ENCODE results near the gene CIAO2B. TPM values are rescaled to one million over a fixed set of nuclear protein-coding genes. Genes with fewer than 3 reads are reported as not detected.
A peak's percentile ranks its signal among the peaks of the same experiment; 100 is the strongest.
"Not testable (repeated sequence)": the region's sequence is repeated elsewhere in the genome, so short reads cannot be mapped to it uniquely, and the experiment has no call there.

The CIAO2B gene
- total and polyA plus RNA-seq, 3 experiments from 2014 or later, result 132 to 176 (median 164) TPM

DNA sequence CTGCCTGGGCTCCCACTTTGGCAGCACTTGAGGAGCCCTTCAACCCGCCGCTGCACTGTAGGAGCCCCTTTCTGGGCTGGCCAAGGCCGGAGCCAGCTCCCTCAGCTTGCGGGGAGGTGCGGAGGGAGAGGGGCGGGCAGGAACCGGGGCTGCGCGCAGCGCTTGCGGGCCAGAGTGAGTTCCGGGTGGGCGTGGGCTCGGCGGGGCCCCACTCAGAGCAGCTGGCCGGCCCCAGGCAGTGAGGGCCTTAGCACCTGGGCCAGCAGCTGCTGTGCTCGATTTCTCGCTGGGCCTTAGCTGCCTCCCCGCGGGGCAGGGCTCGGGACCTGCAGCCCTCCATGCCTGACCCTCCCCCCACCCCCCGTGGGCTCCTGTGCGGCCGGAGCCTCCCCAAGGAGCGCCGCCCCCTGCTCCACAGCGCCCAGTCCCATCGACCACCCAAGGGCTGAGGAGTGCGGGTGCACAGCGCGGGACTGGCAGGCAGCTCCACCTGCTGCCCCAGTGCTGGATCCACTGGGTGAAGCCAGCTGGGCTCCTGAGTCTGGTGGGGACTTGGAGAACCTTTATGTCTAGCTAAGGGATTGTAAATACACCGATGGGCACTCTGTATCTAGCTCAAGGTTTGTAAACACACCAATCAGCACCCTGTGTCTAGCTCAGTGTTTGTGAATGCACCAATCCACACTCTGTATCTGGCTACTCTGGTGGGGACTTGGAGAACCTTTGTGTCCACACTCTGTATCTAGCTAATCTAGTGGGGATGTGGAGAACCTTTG is 40.1 kb upstream of the CIAO2B start:
- ChIA-PET CTCF (interaction anchor here (1.1 to 6.6 kb wide), 5 partner anchors 10 to 442 kb away, joined by 3 to 56 read pairs (median 5); partner anchors contain the start of genes B3GNT9 and ZDHHC1), POLR2A (interaction anchor here (0.6 kb wide), 1 partner anchor 138 kb away, joined by 3 read pairs; no protein-coding TSS in a partner anchor)
- H3K9me3 ChIP-seq (ENCODE audit: low read length); H3K27me3 ChIP-seq (ENCODE audit: insufficient read depth, low read length, poor library complexity, severe bottlenecking); H3K9me3 Mint-ChIP-seq; H3K27me3 Mint-ChIP-seq; H3K4me3 ChIP-seq (ENCODE audit: low read length); H3K27ac ChIP-seq (ENCODE audit: low read depth, low read length); H3K36me3 Mint-ChIP-seq; H3K4me1 ChIP-seq (ENCODE audit: insufficient read depth, low read length); DNase-seq; H3K36me3 ChIP-seq (ENCODE audit: insufficient read depth, low read length): not testable (repeated sequence)
- Mint-ChIP-seq H3K4me1 (peaks cover 7 to 16% (median 13%) of the 10 kb centered on the region in 3 donors), H3K4me3 (peak overlapping the region in 6 of 7 donors; percentile 82 to 89 (median 85)), H3K27ac (peak overlapping the region in 2 of 8 donors; percentile 41 to 61)

DNA sequence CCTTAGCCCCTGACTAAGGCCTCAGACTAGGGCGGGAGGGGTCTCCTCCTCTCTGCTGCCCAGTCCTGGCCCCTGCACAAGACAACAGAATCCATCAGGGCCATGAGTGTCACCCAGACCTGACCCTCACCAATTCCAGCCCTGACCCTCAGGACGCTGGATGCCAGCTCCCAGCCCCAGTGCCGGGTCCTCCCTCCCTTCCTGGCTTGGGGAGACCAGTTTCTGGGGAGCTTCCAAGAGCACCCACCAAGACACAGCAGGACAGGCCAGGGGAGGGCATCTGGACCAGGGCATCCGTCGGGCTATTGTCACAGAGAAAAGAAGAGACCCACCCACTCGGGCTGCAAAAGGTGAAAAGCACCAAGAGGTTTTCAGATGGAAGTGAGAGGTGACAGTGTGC is 39.5 kb upstream of the CIAO2B start:
- no peak overlapping the region for H3K4me3 ChIP-seq (ENCODE audit: low read length)
- H3K27me3 Mint-ChIP-seq, result peaks cover 3 to 5% of the 10 kb centered on the region in 2 donors
- no peak overlapping the region for H3K27ac Mint-ChIP-seq
- peaks cover 7 to 16% (median 13%) of the 10 kb centered on the region in 3 donors for H3K4me1 Mint-ChIP-seq
- H3K9me3 ChIP-seq (ENCODE audit: low read length), result no peaks in the 10 kb centered on the region
- ChIA-PET CTCF (interaction anchor here (1.5 to 6.6 kb wide), 3 partner anchors 179 to 212 kb away, joined by 5 to 56 read pairs (median 10); partner anchors contain the start of gene B3GNT9), POLR2A (no interaction called here)
- no peak for DNase-seq
- H3K27ac ChIP-seq (ENCODE audit: low read depth, low read length), result no peak overlapping the region
- no peak overlapping the region for H3K4me3 Mint-ChIP-seq
- no peaks in the 10 kb centered on the region for H3K9me3 Mint-ChIP-seq
- no peaks in the 10 kb centered on the region for H3K36me3 Mint-ChIP-seq
- H3K36me3 ChIP-seq (ENCODE audit: insufficient read depth, low read length), result no peaks in the 10 kb centered on the region
- H3K4me1 ChIP-seq (ENCODE audit: insufficient read depth, low read length), result no peaks in the 10 kb centered on the region
- H3K27me3 ChIP-seq (ENCODE audit: insufficient read depth, low read length, poor library complexity, severe bottlenecking), result no peaks in the 10 kb centered on the region

DNA sequence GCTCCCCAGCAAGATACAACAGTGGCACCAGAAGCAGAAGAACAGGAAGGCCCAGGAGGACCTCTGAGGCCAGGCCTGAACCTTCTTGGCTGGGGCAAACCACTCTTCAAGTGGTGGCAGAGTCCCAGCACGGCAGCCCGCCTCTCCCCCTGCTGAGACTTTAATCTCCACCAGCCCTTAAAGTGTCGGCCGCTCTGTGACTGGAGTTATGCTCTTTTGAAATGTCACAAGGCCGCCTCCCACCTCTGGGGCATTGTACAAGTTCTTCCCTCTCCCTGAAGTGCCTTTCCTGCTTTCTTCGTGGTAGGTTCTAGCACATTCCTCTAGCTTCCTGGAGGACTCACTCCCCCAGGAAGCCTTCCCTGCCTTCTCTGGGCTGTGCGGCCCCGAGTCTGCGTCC is 38.8 kb upstream of the CIAO2B start:
- H3K36me3 ChIP-seq (ENCODE audit: insufficient read depth, low read length), result no peaks in the 10 kb centered on the region
- H3K27me3 Mint-ChIP-seq, result peaks cover 3 to 5% of the 10 kb centered on the region in 2 donors
- peaks cover 7 to 16% (median 13%) of the 10 kb centered on the region in 3 donors for H3K4me1 Mint-ChIP-seq
- ChIA-PET CTCF (interaction anchor here (1.5 to 1.9 kb wide), 2 partner anchors 182 to 212 kb away, joined by 5 to 10 read pairs; no protein-coding TSS in a partner anchor), POLR2A (no interaction called here)
- H3K27ac Mint-ChIP-seq, result peak overlapping the region in 1 of 8 donors; percentile 24
- H3K36me3 Mint-ChIP-seq, result no peaks in the 10 kb centered on the region
- DNase-seq, result no peak
- H3K4me3 ChIP-seq (ENCODE audit: low read length), result no peak overlapping the region
- no peaks in the 10 kb centered on the region for H3K9me3 Mint-ChIP-seq
- no peaks in the 10 kb centered on the region for H3K4me1 ChIP-seq (ENCODE audit: insufficient read depth, low read length)
- H3K27me3 ChIP-seq (ENCODE audit: insufficient read depth, low read length, poor library complexity, severe bottlenecking), result no peaks in the 10 kb centered on the region
- H3K4me3 Mint-ChIP-seq, result no peak overlapping the region
- H3K9me3 ChIP-seq (ENCODE audit: low read length), result no peaks in the 10 kb centered on the region
- no peak overlapping the region for H3K27ac ChIP-seq (ENCODE audit: low read depth, low read length)

DNA sequence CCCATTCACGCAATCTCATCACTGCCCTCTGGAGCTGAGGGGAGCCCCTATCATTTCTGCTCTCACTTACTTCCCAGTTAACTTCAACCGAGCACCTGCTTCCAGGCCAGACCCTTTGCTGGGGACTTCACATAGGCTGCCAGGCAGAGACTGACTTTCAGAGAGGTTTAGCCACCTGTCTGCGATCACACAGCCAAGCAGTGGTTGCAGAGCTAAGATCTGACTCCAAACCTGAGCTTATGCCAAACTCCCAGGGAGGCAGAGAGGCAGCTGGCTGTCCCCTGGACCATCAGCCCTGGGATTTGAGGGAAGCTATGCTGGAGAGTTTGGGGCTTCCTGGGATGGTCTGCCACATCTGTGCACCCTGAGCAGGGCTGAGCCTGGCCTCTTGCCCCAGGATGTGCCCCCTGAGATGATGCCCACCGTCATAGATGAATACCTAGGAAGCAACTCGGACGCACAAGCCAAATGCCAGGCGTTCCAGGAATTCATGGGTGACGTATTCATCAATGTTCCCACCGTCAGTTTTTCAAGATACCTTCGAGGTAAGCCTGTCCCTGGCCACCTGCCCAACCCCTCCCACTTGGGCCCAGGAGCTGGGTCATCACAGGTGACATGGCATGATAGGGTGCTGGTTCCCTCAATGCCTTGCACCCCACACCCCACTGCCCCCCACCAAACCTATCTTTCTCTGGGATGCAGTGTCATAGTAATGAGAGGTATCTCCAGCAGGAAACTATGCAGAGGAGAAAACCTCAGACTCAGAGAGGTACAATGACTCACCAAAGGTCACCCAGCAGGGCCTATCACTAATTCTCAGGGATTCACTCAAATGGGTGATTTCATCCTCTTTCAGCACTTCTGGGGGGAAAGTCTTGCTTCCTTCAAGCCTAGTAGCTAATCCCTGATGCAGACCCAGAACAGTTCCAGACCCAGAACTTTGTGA is 36.8 kb upstream of the CIAO2B start:
- peaks cover 7 to 12% (median 9%) of the 10 kb centered on the region in 3 donors for H3K4me1 Mint-ChIP-seq
- no peaks in the 10 kb centered on the region for H3K9me3 ChIP-seq (ENCODE audit: low read length)
- CTCF ChIA-PET, result interaction anchor here (1.3 kb wide), 1 partner anchor 10 kb away, joined by 6 read pairs; the partner anchor contains the start of gene CES3
- POLR2A ChIA-PET, result no interaction called here
- H3K36me3 Mint-ChIP-seq, result no peaks in the 10 kb centered on the region
- H3K27me3 ChIP-seq (ENCODE audit: insufficient read depth, low read length, poor library complexity, severe bottlenecking), result no peaks in the 10 kb centered on the region
- H3K4me3 ChIP-seq (ENCODE audit: low read length), result no peak overlapping the region
- no peak overlapping the region for H3K27ac ChIP-seq (ENCODE audit: low read depth, low read length)
- H3K4me1 ChIP-seq (ENCODE audit: insufficient read depth, low read length), result no peaks in the 10 kb centered on the region
- no peak for DNase-seq
- peaks cover 5 to 10% of the 10 kb centered on the region in 2 donors for H3K27me3 Mint-ChIP-seq
- H3K4me3 Mint-ChIP-seq, result no peak overlapping the region
- H3K36me3 ChIP-seq (ENCODE audit: insufficient read depth, low read length), result no peaks in the 10 kb centered on the region
- no peak overlapping the region for H3K27ac Mint-ChIP-seq
- no peaks in the 10 kb centered on the region for H3K9me3 Mint-ChIP-seq

DNA sequence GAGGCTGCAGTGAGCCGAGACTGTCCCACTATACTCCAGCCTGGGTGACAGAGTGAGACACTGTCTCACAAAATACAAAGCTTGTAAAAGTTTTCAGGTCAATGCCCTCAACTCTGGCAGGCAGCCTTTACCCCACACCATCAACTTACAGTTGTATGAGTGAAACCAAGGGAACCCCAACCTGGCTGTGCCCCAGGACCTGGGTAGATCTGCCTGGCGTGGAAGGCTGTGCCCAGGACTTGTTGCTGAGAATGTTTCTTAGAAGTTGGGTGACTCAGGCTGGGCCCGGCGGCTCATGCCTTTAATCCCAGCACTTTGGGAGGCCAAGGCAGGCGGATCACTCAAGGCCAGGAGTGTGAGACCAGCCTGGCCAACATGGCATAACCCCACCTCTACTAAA is 34.6 kb upstream of the CIAO2B start:
- ChIA-PET CTCF (interaction anchor here (2.0 kb wide), 1 partner anchor 49 kb away, joined by 4 read pairs; no protein-coding TSS in a partner anchor), POLR2A (no interaction called here)
- Mint-ChIP-seq H3K4me1 (no peaks in the 10 kb centered on the region), H3K4me3 (no peak overlapping the region), H3K9me3 (no peaks in the 10 kb centered on the region), H3K27ac (no peak overlapping the region), H3K36me3 (no peaks in the 10 kb centered on the region), H3K27me3 (peaks cover 12% of the 10 kb centered on the region in 2 donors)
- H3K27ac ChIP-seq (ENCODE audit: low read depth, low read length), result no peak overlapping the region
- H3K4me1 ChIP-seq (ENCODE audit: insufficient read depth, low read length), result no peaks in the 10 kb centered on the region
- no peak overlapping the region for H3K4me3 ChIP-seq (ENCODE audit: low read length)
- no peaks in the 10 kb centered on the region for H3K36me3 ChIP-seq (ENCODE audit: insufficient read depth, low read length)
- H3K27me3 ChIP-seq (ENCODE audit: insufficient read depth, low read length, poor library complexity, severe bottlenecking), result no peaks in the 10 kb centered on the region
- no peaks in the 10 kb centered on the region for H3K9me3 ChIP-seq (ENCODE audit: low read length)
- DNase-seq, result no peak

DNA sequence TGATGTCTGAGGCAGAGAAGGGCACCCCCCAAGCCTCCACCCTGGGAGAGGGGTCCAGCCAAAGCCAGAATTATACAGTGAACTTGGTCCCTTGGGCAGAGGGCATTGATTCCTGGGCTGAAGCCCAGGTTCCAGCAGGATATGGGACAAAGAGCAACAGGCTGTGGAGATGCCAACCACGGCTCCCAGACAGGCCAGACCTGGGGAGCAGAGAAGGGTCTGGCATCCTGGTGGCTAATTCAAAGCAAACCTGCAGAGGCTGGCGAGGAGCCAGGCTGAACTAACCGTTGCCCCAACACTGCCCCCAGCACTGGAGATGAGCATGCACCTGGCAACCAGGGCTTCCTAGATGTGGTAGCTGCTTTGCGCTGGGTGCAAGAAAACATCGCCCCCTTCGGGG is 29.8 kb upstream of the CIAO2B start:
- no peaks in the 10 kb centered on the region for H3K36me3 ChIP-seq (ENCODE audit: insufficient read depth, low read length)
- Mint-ChIP-seq H3K27me3 (peaks cover 10 to 12% of the 10 kb centered on the region in 2 donors), H3K27ac (no peak overlapping the region), H3K36me3 (no peaks in the 10 kb centered on the region), H3K9me3 (no peaks in the 10 kb centered on the region), H3K4me3 (no peak overlapping the region), H3K4me1 (peaks cover 0 to 6% (median 2%) of the 10 kb centered on the region in 3 donors)
- no peaks in the 10 kb centered on the region for H3K27me3 ChIP-seq (ENCODE audit: insufficient read depth, low read length, poor library complexity, severe bottlenecking)
- no peak overlapping the region for H3K4me3 ChIP-seq (ENCODE audit: low read length)
- H3K9me3 ChIP-seq (ENCODE audit: low read length), result no peaks in the 10 kb centered on the region
- H3K4me1 ChIP-seq (ENCODE audit: insufficient read depth, low read length), result no peaks in the 10 kb centered on the region
- H3K27ac ChIP-seq (ENCODE audit: low read depth, low read length), result no peak overlapping the region
- ChIA-PET POLR2A (no interaction called here), CTCF (interaction anchor here (0.9 to 1.0 kb wide), 2 partner anchors 15 to 221 kb away, joined by 3 read pairs; no protein-coding TSS in a partner anchor)
- no peak for DNase-seq

DNA sequence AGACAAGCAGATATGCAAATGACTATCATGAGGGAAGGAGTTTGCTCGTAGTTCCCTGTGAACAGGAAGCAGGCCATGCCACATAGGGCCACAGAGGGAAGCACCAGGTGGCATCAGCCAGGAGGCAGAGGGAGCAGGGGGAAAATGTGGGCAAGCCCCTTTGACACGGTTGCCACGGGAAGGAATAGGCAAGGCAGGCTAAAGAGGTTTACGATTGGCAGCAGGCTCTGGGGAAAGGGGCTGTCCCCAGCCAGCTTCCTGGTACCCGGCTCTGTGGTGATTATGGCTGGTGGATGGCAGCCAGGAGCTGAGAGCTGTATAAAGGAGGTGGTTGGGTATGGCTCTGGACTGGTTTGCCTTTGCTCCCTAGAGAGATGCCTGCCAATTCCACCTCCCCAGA is 27.7 kb upstream of the CIAO2B start:
- ChIA-PET CTCF (interaction anchor here (1.0 kb wide), 1 partner anchor 16 kb away, joined by 3 read pairs; no protein-coding TSS in a partner anchor), POLR2A (no interaction called here)
- Mint-ChIP-seq H3K27me3 (peaks cover 10 to 12% of the 10 kb centered on the region in 2 donors), H3K9me3 (no peaks in the 10 kb centered on the region), H3K36me3 (no peaks in the 10 kb centered on the region), H3K4me1 (peaks cover 0 to 6% (median 2%) of the 10 kb centered on the region in 3 donors), H3K4me3 (no peak overlapping the region), H3K27ac (no peak overlapping the region)
- no peak for DNase-seq
- no peaks in the 10 kb centered on the region for H3K4me1 ChIP-seq (ENCODE audit: insufficient read depth, low read length)
- no peaks in the 10 kb centered on the region for H3K9me3 ChIP-seq (ENCODE audit: low read length)
- peak overlapping the region; percentile 24 for H3K27ac ChIP-seq (ENCODE audit: low read depth, low read length)
- no peaks in the 10 kb centered on the region for H3K27me3 ChIP-seq (ENCODE audit: insufficient read depth, low read length, poor library complexity, severe bottlenecking)
- H3K4me3 ChIP-seq (ENCODE audit: low read length), result no peak overlapping the region
- no peaks in the 10 kb centered on the region for H3K36me3 ChIP-seq (ENCODE audit: insufficient read depth, low read length)
